ENCODE data around the gene OLA1.

OLA1 gene

GRCh38 chr2:174240097-174240496, 8.2 kb downstream of the OLA1 start:
- TF ChIP-seq SIN3A (IDR thresholded peaks at IDR 0.05; ENCODE audit: borderline replicate concordance, insufficient read depth, low read length) = no peak
- TF ChIP-seq POLR2AphosphoS5 (IDR thresholded peaks at IDR 0.05; ENCODE audit: low read depth, low read length) = no peak
- TF ChIP-seq FOXP2 (optimal IDR thresholded peaks at IDR 0.05; ENCODE audit: borderline replicate concordance, extremely low read depth, extremely low read length, insufficient read depth) = no peak
- TF ChIP-seq REST (IDR thresholded peaks at IDR 0.05; ENCODE audit: insufficient read depth in 1 of 2, low read depth in 2 of 2, low read length in 2 of 2) = no peak
- TF ChIP-seq TAF1 (IDR thresholded peaks at IDR 0.05; ENCODE audit: borderline replicate concordance, insufficient read depth, low read length) = no peak

- TF ChIP-seq POLR2AphosphoS5 (IDR thresholded peaks at IDR 0.05; ENCODE audit: low read depth, low read length) = no peak
- TF ChIP-seq TAF1 (IDR thresholded peaks at IDR 0.05; ENCODE audit: borderline replicate concordance, insufficient read depth, low read length) = no peak
- no peak for TF ChIP-seq FOXP2 (optimal IDR thresholded peaks at IDR 0.05; ENCODE audit: borderline replicate concordance, extremely low read depth, extremely low read length, insufficient read depth)
- no peak for TF ChIP-seq REST (IDR thresholded peaks at IDR 0.05; ENCODE audit: insufficient read depth in 1 of 2, low read depth in 2 of 2, low read length in 2 of 2)
- TF ChIP-seq SIN3A (IDR thresholded peaks at IDR 0.05; ENCODE audit: borderline replicate concordance, insufficient read depth, low read length) = no peak
These were observed 11.9 kb downstream of the OLA1 start for GRCh38 chr2:174236429-174236828.

GRCh38 chr2:174235680-174236079, 12.7 kb downstream of the OLA1 start:
- no peak for TF ChIP-seq POLR2AphosphoS5 (IDR thresholded peaks at IDR 0.05; ENCODE audit: low read depth, low read length)
- TF ChIP-seq FOXP2 (optimal IDR thresholded peaks at IDR 0.05; ENCODE audit: borderline replicate concordance, extremely low read depth, extremely low read length, insufficient read depth) = no peak
- TF ChIP-seq TAF1 (IDR thresholded peaks at IDR 0.05; ENCODE audit: borderline replicate concordance, insufficient read depth, low read length) = no peak
- no peak for TF ChIP-seq SIN3A (IDR thresholded peaks at IDR 0.05; ENCODE audit: borderline replicate concordance, insufficient read depth, low read length)
- TF ChIP-seq REST (IDR thresholded peaks at IDR 0.05; ENCODE audit: insufficient read depth in 1 of 2, low read depth in 2 of 2, low read length in 2 of 2) = no peak

GRCh38 chr2:174233771-174234275, 14.5 kb downstream of the OLA1 start:
- TF ChIP-seq FOXP2 (optimal IDR thresholded peaks at IDR 0.05; ENCODE audit: borderline replicate concordance, extremely low read depth, extremely low read length, insufficient read depth) = no peak
- TF ChIP-seq SIN3A (IDR thresholded peaks at IDR 0.05; ENCODE audit: borderline replicate concordance, insufficient read depth, low read length) = no peak
- no peak for TF ChIP-seq POLR2AphosphoS5 (IDR thresholded peaks at IDR 0.05; ENCODE audit: low read depth, low read length)
- TF ChIP-seq TAF1 (IDR thresholded peaks at IDR 0.05; ENCODE audit: borderline replicate concordance, insufficient read depth, low read length) = no peak
- no peak for TF ChIP-seq REST (IDR thresholded peaks at IDR 0.05; ENCODE audit: insufficient read depth in 1 of 2, low read depth in 2 of 2, low read length in 2 of 2)

- TF ChIP-seq TAF1 (IDR thresholded peaks at IDR 0.05; ENCODE audit: borderline replicate concordance, insufficient read depth, low read length) (no peak), POLR2AphosphoS5 (IDR thresholded peaks at IDR 0.05; ENCODE audit: low read depth, low read length) (no peak), SIN3A (IDR thresholded peaks at IDR 0.05; ENCODE audit: borderline replicate concordance, insufficient read depth, low read length) (no peak), FOXP2 (optimal IDR thresholded peaks at IDR 0.05; ENCODE audit: borderline replicate concordance, extremely low read depth, extremely low read length, insufficient read depth) (no peak), REST (IDR thresholded peaks at IDR 0.05; ENCODE audit: insufficient read depth in 1 of 2, low read depth in 2 of 2, low read length in 2 of 2) (no peak)
These were observed 20.6 kb downstream of the OLA1 start for GRCh38 chr2:174227748-174228147.

Measured in PFSK-1 (cell line).